Measurements from ENCODE around the gene EXTL2. TPM values are rescaled to one million over a fixed set of nuclear protein-coding genes. Genes with fewer than 3 reads are reported as not detected.
A peak's percentile ranks its signal among the peaks of the same experiment; 100 is the strongest.

EXTL2 gene, protein sequence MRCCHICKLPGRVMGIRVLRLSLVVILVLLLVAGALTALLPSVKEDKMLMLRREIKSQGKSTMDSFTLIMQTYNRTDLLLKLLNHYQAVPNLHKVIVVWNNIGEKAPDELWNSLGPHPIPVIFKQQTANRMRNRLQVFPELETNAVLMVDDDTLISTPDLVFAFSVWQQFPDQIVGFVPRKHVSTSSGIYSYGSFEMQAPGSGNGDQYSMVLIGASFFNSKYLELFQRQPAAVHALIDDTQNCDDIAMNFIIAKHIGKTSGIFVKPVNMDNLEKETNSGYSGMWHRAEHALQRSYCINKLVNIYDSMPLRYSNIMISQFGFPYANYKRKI
- total RNA-seq (2021; ENCODE audit: unreplicated experiment) (21.1 TPM), Bru-seq, nascent RNA (percentile 79 among the genes with signal in this experiment), BruChase-seq, experiment 1, labeled RNA remaining after a 6-hour chase (percentile 79 among the genes with signal in this experiment), BruChase-seq, experiment 2, labeled RNA remaining after a 2-hour chase (percentile 89 among the genes with signal in this experiment)
- 3.5 and 7.4 TPM in 2 replicates for polyA plus RNA-seq (2012)
- long read RNA-seq, transcript EXTL2-202 (5 exons, 3,985 nt) = minor isoform, 8 of 34 reads
- long read RNA-seq, transcript EXTL2-201 (5 exons, 2,835 nt) = major isoform, 9 of 34 reads
- long read RNA-seq, partial matches to known transcripts = 1 of 34 reads
- long read RNA-seq, other reads (novel, unspliced or antisense) = 16 of 34 reads

DNA sequence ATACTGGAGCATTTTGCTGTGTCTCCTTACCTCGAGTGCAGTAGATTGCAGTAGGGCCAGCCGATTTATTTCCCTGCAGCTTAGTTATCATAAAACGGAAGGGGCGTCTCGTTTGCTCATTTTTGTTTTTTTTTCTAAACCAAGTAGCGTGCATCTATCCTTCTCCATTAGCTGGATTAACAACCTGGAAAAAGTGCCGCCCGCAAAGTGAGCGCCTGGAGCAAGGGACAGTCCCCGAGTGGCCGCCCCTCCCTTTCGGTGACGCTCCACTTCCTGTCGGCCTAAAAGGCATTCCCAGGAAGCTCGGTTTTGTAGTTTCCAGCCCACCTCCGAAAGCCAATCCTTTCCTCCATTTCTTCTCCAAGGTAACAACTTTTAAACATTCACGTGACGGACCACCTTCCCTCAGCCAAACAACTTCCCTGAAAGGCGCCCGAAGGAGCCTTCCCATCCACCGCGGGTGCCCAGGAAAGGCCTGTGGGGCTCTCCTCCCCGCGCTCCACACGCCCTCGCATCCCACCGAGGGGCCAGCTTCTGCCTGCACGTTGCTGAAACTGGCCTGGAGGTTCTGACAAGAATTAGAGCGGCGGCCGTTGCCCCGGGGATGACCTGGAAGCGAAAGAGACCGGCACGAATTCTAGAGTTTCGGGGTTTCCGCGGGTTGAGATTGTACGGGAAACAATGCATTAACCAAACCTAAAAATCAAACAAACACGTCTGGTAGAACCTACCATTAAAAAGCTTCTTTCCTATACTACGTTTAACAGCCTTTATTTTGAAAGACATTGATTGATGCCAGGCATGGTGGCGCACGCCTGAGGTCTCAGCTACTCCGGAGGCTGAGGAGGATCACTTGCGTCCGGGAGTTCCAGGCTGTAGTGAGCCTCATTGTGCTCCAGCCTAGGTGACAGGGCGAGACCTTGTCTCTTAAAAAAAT lies at the start of gene EXTL2:
TSS of gene EXTL2 (minus strand) at position 240 of the 937 bp plus-strand sequence. CDS start 6,085 bp downstream, outside the sequence.
- Histone ChIP-seq H3K27ac (ENCODE audit: low read depth, low read length) (peak within 1 kb of the TSS; percentile 93), H3K27me3 (ENCODE audit: insufficient read depth, low read length) (no peaks in the 10 kb centered on the region), H4K20me1 (ENCODE audit: insufficient read depth) (no peaks in the 10 kb centered on the region), H3K9me2 (ENCODE audit: insufficient read depth) (no peaks in the 10 kb centered on the region), H3K4me1 (ENCODE audit: control insufficient read depth in 1 of 2, insufficient read depth in 2 of 2, low read length in 2 of 2) (peaks cover 10 to 11% of the 10 kb centered on the region in 2 experiments), H2AFZ (ENCODE audit: low read depth, low read length, poor library complexity, severe bottlenecking) (no peak within 1 kb of the TSS), H3K9me3 (ENCODE audit: control insufficient read depth in 1 of 2, insufficient read depth in 1 of 2, low read depth in 1 of 2, low read length in 2 of 2) (peaks cover 0 to 2% of the 10 kb centered on the region in 2 experiments; a peak in 1 of 4 replicates), H3K4me3 (replicated peaks in 1 of 2; ENCODE audit: low read depth in 1 of 2, low read length in 2 of 2) (peak within 1 kb of the TSS; percentile 89 to 95), H3K9ac (ENCODE audit: low read length) (peak within 1 kb of the TSS; percentile 89), H3K4me2 (ENCODE audit: low read length) (peak within 1 kb of the TSS; percentile 82), H3K79me2 (ENCODE audit: insufficient read depth, low read length) (peaks cover 61% of the 10 kb centered on the region), H3K36me3 (ENCODE audit: control insufficient read depth in 1 of 2, insufficient read depth in 2 of 2, low read length in 2 of 2) (peaks cover 5 to 9% of the 10 kb centered on the region in 2 experiments; a peak in 3 of 4 replicates)
- RAD21 ChIA-PET (ENCODE audit: low non-redundant PET in 1 of 2, low total read pairs in 2 of 2, uncharacterized antibody in 2 of 2, unreplicated experiment in 2 of 2) = no interaction called here
- ATAC-seq (peak; percentile 71), DNase-seq (ENCODE audit: low read depth, low spot score) (peak; percentile 86)
- CTCF ChIA-PET = interaction anchor here (0.8 to 1.8 kb wide), 5 partner anchors 26 to 439 kb away, joined by 3 to 8 read pairs (median 4); no protein-coding TSS in a partner anchor
- intact Hi-C loops (cut with micrococcal nuclease) = no loop called here
- POLR2A ChIA-PET = interaction anchor here (0.6 to 1.8 kb wide), 5 partner anchors 9 to 424 kb away, joined by 3 to 8 read pairs (median 3); no protein-coding TSS in a partner anchor
- BruUV-seq (replicated peaks) = no TSS peak
- no peak for TF ChIP-seq JUND (IDR thresholded peaks at IDR 0.05)
- TF ChIP-seq, protein P1, sequence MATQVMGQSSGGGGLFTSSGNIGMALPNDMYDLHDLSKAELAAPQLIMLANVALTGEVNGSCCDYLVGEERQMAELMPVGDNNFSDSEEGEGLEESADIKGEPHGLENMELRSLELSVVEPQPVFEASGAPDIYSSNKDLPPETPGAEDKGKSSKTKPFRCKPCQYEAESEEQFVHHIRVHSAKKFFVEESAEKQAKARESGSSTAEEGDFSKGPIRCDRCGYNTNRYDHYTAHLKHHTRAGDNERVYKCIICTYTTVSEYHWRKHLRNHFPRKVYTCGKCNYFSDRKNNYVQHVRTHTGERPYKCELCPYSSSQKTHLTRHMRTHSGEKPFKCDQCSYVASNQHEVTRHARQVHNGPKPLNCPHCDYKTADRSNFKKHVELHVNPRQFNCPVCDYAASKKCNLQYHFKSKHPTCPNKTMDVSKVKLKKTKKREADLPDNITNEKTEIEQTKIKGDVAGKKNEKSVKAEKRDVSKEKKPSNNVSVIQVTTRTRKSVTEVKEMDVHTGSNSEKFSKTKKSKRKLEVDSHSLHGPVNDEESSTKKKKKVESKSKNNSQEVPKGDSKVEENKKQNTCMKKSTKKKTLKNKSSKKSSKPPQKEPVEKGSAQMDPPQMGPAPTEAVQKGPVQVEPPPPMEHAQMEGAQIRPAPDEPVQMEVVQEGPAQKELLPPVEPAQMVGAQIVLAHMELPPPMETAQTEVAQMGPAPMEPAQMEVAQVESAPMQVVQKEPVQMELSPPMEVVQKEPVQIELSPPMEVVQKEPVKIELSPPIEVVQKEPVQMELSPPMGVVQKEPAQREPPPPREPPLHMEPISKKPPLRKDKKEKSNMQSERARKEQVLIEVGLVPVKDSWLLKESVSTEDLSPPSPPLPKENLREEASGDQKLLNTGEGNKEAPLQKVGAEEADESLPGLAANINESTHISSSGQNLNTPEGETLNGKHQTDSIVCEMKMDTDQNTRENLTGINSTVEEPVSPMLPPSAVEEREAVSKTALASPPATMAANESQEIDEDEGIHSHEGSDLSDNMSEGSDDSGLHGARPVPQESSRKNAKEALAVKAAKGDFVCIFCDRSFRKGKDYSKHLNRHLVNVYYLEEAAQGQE (IDR thresholded peaks at IDR 0.05; ENCODE audit: low read depth) = no peak
- peak; percentile 45 for TF ChIP-seq TCF7L2 (IDR thresholded peaks at IDR 0.05; ENCODE audit: borderline replicate concordance, extremely low read depth, insufficient read depth, insufficient read length)
- TF ChIP-seq SRF (IDR thresholded peaks at IDR 0.05; ENCODE audit: low read depth) = peak; percentile 91
- TF ChIP-seq EGR1 (IDR thresholded peaks at IDR 0.05; ENCODE audit: low read depth) = no peak
- no peak for TF ChIP-seq ZNF274 (IDR thresholded peaks at IDR 0.05; ENCODE audit: low read depth, low read length)
- TF ChIP-seq POLR2AphosphoS5 (IDR thresholded peaks at IDR 0.05; ENCODE audit: low read depth, low read length) = peak; percentile 75
- TF ChIP-seq POLR2A (IDR thresholded peaks at IDR 0.05; ENCODE audit: borderline replicate concordance, extremely low read depth, insufficient read depth, insufficient read length) = peak; percentile 32
- 0 out of 2 replicates have a peak, but pooled peaks have one; percentile 7 for TF ChIP-seq SIN3A (IDR thresholded peaks at IDR 0.05; ENCODE audit: low read depth)
- no peak for TF ChIP-seq FOSL1 (IDR thresholded peaks at IDR 0.05; ENCODE audit: low read depth)
- TF ChIP-seq ZFX (IDR thresholded peaks at IDR 0.05) = no peak; the same call in 1 of the 2 replicates
- peak; percentile 45; the same call in 1 of the 2 replicates for TF ChIP-seq ELF1 (IDR thresholded peaks at IDR 0.05; ENCODE audit: borderline replicate concordance, low read depth)
- TF ChIP-seq, protein P2, sequence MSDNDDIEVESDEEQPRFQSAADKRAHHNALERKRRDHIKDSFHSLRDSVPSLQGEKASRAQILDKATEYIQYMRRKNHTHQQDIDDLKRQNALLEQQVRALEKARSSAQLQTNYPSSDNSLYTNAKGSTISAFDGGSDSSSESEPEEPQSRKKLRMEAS (IDR thresholded peaks at IDR 0.05) = peak; percentile 20; the same call in 1 of the 2 replicates
- peak; percentile 34 for TF ChIP-seq YY1 (IDR thresholded peaks at IDR 0.05; ENCODE audit: extremely low read depth, insufficient replicate concordance, low read depth, low read length)
- TF ChIP-seq, protein P3, sequence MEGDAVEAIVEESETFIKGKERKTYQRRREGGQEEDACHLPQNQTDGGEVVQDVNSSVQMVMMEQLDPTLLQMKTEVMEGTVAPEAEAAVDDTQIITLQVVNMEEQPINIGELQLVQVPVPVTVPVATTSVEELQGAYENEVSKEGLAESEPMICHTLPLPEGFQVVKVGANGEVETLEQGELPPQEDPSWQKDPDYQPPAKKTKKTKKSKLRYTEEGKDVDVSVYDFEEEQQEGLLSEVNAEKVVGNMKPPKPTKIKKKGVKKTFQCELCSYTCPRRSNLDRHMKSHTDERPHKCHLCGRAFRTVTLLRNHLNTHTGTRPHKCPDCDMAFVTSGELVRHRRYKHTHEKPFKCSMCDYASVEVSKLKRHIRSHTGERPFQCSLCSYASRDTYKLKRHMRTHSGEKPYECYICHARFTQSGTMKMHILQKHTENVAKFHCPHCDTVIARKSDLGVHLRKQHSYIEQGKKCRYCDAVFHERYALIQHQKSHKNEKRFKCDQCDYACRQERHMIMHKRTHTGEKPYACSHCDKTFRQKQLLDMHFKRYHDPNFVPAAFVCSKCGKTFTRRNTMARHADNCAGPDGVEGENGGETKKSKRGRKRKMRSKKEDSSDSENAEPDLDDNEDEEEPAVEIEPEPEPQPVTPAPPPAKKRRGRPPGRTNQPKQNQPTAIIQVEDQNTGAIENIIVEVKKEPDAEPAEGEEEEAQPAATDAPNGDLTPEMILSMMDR (IDR thresholded peaks at IDR 0.05 in 2 of 3, conservative IDR thresholded peaks at IDR 0.05 in 1 of 3; ENCODE audit: borderline replicate concordance in 1 of 3, insufficient read depth in 1 of 3, low read depth in 2 of 3, low read length in 2 of 3) = no peak
